Measurements from ENCODE around the gene PLCB1.

Gene PLCB1

DNA sequence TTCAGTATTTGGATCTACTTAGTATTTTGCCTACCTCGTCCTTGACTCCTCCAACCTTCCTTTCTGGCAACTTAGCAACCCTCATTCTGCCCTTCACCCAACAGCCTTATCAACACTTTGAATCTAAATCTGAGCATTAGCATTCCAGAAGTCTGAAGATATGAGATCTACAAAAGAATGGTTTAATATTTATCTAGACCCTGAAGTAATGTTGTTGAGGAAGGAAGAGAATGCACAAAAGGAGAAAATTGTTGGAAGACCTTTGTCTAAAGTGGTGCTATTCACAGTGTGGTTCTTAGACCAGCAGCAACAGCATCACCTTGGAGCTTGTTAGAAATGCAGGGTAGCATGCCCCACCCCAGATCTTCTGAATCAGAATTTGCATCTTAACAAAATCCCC, 738.6 kb downstream of the PLCB1 start:
- Histone ChIP-seq H2AFZ (ENCODE audit: low read length) (no peak overlapping the region), H3K79me2 (ENCODE audit: insufficient read depth, low read length) (no peaks in the 10 kb centered on the region), H3K9me2 (ENCODE audit: low read depth, low read length) (no peaks in the 10 kb centered on the region), H3F3A (ENCODE audit: insufficient read depth, low read length) (no peaks in the 10 kb centered on the region), H3K4me2 (ENCODE audit: low read length) (no peak overlapping the region), H3K9ac (ENCODE audit: low read length) (no peak overlapping the region), H3K4me3 (ENCODE audit: low read depth, low read length, poor library complexity, severe bottlenecking) (no peak overlapping the region), H3K4me1 (ENCODE audit: insufficient read depth, low read length, severe bottlenecking) (no peaks in the 10 kb centered on the region), H3K27me3 (ENCODE audit: insufficient read depth, low read length) (no peaks in the 10 kb centered on the region), H3K27ac (ENCODE audit: low read depth, low read length, poor library complexity, severe bottlenecking) (no peak overlapping the region), H3K36me3 (ENCODE audit: insufficient read depth, low read length) (no peaks in the 10 kb centered on the region), H4K20me1 (ENCODE audit: insufficient read depth, low read length) (no peaks in the 10 kb centered on the region), H3K9me3 (ENCODE audit: low read length) (no peaks in the 10 kb centered on the region)
- TF ChIP-seq CTCF (IDR thresholded peaks at IDR 0.05; ENCODE audit: low read length) (no peak), EZH2 (IDR thresholded peaks at IDR 0.05; ENCODE audit: borderline replicate concordance, low read length) (no peak)

- H3K27me3 ChIP-seq (ENCODE audit: insufficient read depth, low read length) = no peaks in the 10 kb centered on the region
- H3F3A ChIP-seq (ENCODE audit: insufficient read depth, low read length) = no peaks in the 10 kb centered on the region
- H4K20me1 ChIP-seq (ENCODE audit: insufficient read depth, low read length) = no peaks in the 10 kb centered on the region
- H3K36me3 ChIP-seq (ENCODE audit: insufficient read depth, low read length) = no peaks in the 10 kb centered on the region
- no peak overlapping the region for H2AFZ ChIP-seq (ENCODE audit: low read length)
- no peak overlapping the region for H3K4me3 ChIP-seq (ENCODE audit: low read depth, low read length, poor library complexity, severe bottlenecking)
- H3K9me3 ChIP-seq (ENCODE audit: low read length) = no peaks in the 10 kb centered on the region
- no peak overlapping the region for H3K9ac ChIP-seq (ENCODE audit: low read length)
- no peaks in the 10 kb centered on the region for H3K4me1 ChIP-seq (ENCODE audit: insufficient read depth, low read length, severe bottlenecking)
- H3K9me2 ChIP-seq (ENCODE audit: low read depth, low read length) = no peaks in the 10 kb centered on the region
- H3K79me2 ChIP-seq (ENCODE audit: insufficient read depth, low read length) = no peaks in the 10 kb centered on the region
- no peak for TF ChIP-seq CTCF (IDR thresholded peaks at IDR 0.05; ENCODE audit: low read length)
- no peak overlapping the region for H3K27ac ChIP-seq (ENCODE audit: low read depth, low read length, poor library complexity, severe bottlenecking)
- H3K4me2 ChIP-seq (ENCODE audit: low read length) = no peak overlapping the region
Observed at GRCh38 chr20:8874437-8874836, 742.4 kb downstream of the PLCB1 start.

DNA sequence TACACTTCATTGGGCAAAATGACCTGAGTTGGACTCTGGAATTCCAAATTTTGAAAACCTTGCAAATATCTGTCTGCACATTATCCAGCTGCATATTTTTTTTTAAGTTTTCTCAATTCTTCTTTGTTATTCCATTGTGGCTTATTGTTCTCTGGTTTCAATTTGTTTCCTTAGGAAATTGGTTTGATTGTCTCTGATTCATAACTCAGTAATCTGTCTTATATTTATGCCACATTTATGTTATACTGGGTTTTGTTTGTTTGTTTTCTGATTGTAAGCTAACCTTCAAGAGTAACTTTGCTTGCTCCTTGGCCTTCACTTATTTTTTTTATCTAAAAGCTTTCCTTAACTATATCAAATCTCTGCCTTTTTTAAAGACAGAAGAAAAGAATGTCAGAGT, 743.5 kb downstream of the PLCB1 start:
- Histone ChIP-seq H3K4me1 (ENCODE audit: insufficient read depth, low read length, severe bottlenecking) (no peaks in the 10 kb centered on the region), H3K79me2 (ENCODE audit: insufficient read depth, low read length) (no peaks in the 10 kb centered on the region), H3K27me3 (ENCODE audit: insufficient read depth, low read length) (no peaks in the 10 kb centered on the region), H3K27ac (ENCODE audit: low read depth, low read length, poor library complexity, severe bottlenecking) (no peak overlapping the region), H3K4me2 (ENCODE audit: low read length) (no peak overlapping the region), H2AFZ (ENCODE audit: low read length) (no peak overlapping the region), H3K9me3 (ENCODE audit: low read length) (no peaks in the 10 kb centered on the region), H3F3A (ENCODE audit: insufficient read depth, low read length) (no peaks in the 10 kb centered on the region), H3K4me3 (ENCODE audit: low read depth, low read length, poor library complexity, severe bottlenecking) (no peak overlapping the region), H3K36me3 (ENCODE audit: insufficient read depth, low read length) (no peaks in the 10 kb centered on the region), H3K9ac (ENCODE audit: low read length) (no peak overlapping the region), H3K9me2 (ENCODE audit: low read depth, low read length) (no peaks in the 10 kb centered on the region), H4K20me1 (ENCODE audit: insufficient read depth, low read length) (no peaks in the 10 kb centered on the region)
- no peak for TF ChIP-seq EZH2 (IDR thresholded peaks at IDR 0.05; ENCODE audit: borderline replicate concordance, low read length)
- no peak for TF ChIP-seq CTCF (IDR thresholded peaks at IDR 0.05; ENCODE audit: low read length)
